ENCODE results near the gene MAP4K5. TPM values are rescaled to one million over a fixed set of nuclear protein-coding genes. Genes with fewer than 3 reads are reported as not detected.

MAP4K5 gene
- total RNA-seq, 2 experiments from 2014 or later = 22.0 TPM

GRCh38 chr14:50530358-50530757 is 2.0 kb downstream of the MAP4K5 start:
- H3K9me3 Mint-ChIP-seq = no peaks in the 10 kb centered on the region
- peaks cover 41% of the 10 kb centered on the region for H3K4me1 Mint-ChIP-seq
- H3K4me3 Mint-ChIP-seq = peak overlapping the region; percentile 85
- H3K27ac Mint-ChIP-seq = no peak overlapping the region
- peaks cover 10% of the 10 kb centered on the region for H3K36me3 Mint-ChIP-seq (ENCODE audit: low read depth)
- ChIA-PET POLR2A (interaction anchor here (1.4 kb wide), 1 partner anchor 209 kb away, joined by 6 read pairs; no protein-coding TSS in a partner anchor), CTCF (interaction anchor here (1.0 kb wide), 1 partner anchor 212 kb away, joined by 3 read pairs; no protein-coding TSS in a partner anchor)
- DNase-seq = no peak
- H3K27me3 Mint-ChIP-seq = peaks cover 6% of the 10 kb centered on the region

- Mint-ChIP-seq H3K27ac (no peak overlapping the region), H3K9me3 (no peaks in the 10 kb centered on the region), H3K4me1 (peaks cover 49% of the 10 kb centered on the region), H3K27me3 (peaks cover 6% of the 10 kb centered on the region), H3K4me3 (no peak overlapping the region), H3K36me3 (ENCODE audit: low read depth) (peaks cover 10% of the 10 kb centered on the region)
- DNase-seq = no peak
- CTCF ChIA-PET = interaction anchor here (1.0 to 1.2 kb wide), 3 partner anchors 14 to 211 kb away, joined by 3 to 5 read pairs (median 4); no protein-coding TSS in a partner anchor
- POLR2A ChIA-PET = interaction anchor here (1.4 to 1.9 kb wide), 2 partner anchors 209 to 212 kb away, joined by 4 to 6 read pairs; no protein-coding TSS in a partner anchor
Observed at GRCh38 chr14:50529288-50530179, 2.8 kb downstream of the MAP4K5 start.

GRCh38 chr14:50528000-50528399 is 4.4 kb downstream of the MAP4K5 start:
- ChIA-PET CTCF (interaction anchor here (1.1 to 1.2 kb wide), 2 partner anchors 15 to 207 kb away, joined by 4 to 5 read pairs; no protein-coding TSS in a partner anchor), POLR2A (interaction anchor here (1.1 to 1.9 kb wide), 3 partner anchors 164 to 332 kb away, joined by 3 to 4 read pairs (median 4); no protein-coding TSS in a partner anchor)
- no peak for DNase-seq
- Mint-ChIP-seq H3K4me1 (peaks cover 59% of the 10 kb centered on the region), H3K27me3 (peaks cover under 1% of the 10 kb centered on the region), H3K36me3 (ENCODE audit: low read depth) (peaks cover 10% of the 10 kb centered on the region), H3K4me3 (no peak overlapping the region), H3K9me3 (no peaks in the 10 kb centered on the region), H3K27ac (no peak overlapping the region)

DNA sequence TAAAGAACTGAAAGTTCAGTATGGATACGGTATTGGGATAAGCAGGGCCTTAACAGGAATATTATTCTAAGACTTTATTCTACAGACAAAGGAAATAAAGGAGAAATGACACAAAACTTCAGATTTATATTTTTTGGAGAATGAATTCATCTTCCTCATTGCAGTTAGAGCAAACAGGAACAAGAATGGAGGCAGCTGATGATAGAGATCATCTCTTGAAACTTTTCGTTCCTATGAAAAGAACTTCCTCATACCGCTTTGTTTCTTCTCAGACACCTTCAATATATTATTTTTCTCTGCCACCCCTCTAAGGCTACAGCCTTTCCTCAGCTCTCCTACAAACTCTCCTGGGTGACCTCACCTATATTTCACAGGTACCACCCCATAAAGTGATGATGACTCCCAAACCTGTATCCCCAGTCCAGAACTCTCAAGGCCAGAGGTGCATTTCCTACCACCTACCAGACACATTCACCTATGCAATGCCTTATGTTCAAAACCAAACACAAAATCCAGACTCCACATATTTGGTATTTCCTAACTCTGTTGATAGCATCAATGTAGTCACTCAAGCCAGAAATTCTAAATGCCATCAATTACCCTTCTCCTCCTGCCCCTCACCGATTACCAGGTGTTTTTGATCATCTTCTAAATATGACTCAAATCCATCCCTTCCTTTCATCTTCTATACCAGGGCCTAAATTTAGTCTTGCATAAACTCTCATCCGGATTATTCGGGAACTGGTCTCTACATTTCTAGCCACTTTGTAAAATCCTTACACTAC is 7.4 kb downstream of the MAP4K5 start:
- POLR2A ChIA-PET = interaction anchor here (1.5 kb wide), 1 partner anchor 161 kb away, joined by 5 read pairs; no protein-coding TSS in a partner anchor
- peaks cover 56% of the 10 kb centered on the region for H3K4me1 Mint-ChIP-seq
- H3K27ac Mint-ChIP-seq = no peak overlapping the region
- CTCF ChIA-PET = no interaction called here
- H3K9me3 Mint-ChIP-seq = no peaks in the 10 kb centered on the region
- no peak overlapping the region for H3K4me3 Mint-ChIP-seq
- peaks cover 6% of the 10 kb centered on the region for H3K36me3 Mint-ChIP-seq (ENCODE audit: low read depth)
- no peak for DNase-seq
- no peaks in the 10 kb centered on the region for H3K27me3 Mint-ChIP-seq

DNA sequence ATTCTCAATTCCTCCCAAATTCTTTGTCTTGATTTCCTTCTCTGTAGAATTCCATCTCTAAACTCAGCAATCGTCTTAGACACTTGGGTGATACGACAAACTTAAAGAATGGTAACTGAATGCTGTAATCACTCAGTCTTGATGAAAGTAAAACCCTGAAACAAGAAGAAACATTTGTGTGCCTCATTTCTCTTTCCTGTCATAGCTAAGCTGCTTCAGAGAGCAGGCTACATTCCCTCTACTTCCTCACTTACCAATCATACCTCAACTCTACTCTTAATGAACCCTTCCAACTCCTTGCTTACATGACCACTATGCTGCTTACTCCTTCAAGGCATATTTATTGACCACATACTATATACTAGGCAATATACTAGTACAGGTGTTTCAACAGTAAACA is 8.3 kb downstream of the MAP4K5 start:
- Mint-ChIP-seq H3K9me3 (no peaks in the 10 kb centered on the region), H3K36me3 (ENCODE audit: low read depth) (peaks cover 6% of the 10 kb centered on the region), H3K27me3 (no peaks in the 10 kb centered on the region), H3K27ac (no peak overlapping the region), H3K4me1 (peaks cover 51% of the 10 kb centered on the region), H3K4me3 (no peak overlapping the region)
- POLR2A ChIA-PET = interaction anchor here (0.9 to 1.5 kb wide), 2 partner anchors 161 to 890 kb away, joined by 3 to 5 read pairs; no protein-coding TSS in a partner anchor
- CTCF ChIA-PET = no interaction called here
- DNase-seq = no peak

DNA sequence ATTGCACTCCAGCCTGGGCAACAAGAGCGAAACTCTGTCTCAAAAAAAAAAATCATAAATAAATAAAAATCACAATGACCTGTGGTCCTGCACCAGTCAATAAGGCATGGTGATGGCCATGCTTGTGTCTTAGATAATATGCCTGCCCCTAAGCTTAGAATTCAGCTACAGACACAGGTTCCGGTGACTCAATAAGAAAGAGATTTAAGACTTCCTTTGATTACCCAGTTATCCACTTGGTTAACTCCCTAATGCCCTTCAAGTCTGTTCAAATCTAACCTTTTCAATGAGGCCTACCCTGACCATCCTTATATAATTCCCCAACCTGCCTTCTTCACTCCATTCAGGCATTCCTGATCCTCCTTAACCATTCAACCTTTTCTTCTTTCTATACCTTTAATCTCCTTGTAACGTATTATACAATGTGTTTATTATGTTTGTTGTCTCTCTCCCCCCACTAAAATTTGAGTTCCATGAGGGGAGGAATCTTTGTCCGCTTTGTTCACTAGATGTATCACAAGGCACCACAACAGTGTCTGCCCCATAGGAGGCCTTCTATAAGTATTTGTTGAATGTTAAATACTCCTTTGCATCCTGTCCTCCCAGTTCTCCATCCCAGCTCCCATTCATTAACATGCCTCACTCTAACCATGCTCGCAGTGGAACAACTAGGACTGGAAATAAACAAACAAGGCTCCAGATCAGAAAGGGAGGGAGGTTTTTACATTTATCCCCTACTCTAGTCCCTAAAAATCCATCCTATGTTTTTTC is 8.9 kb downstream of the MAP4K5 start:
- H3K4me1 Mint-ChIP-seq = peaks cover 51% of the 10 kb centered on the region
- H3K27ac Mint-ChIP-seq = no peak overlapping the region
- H3K27me3 Mint-ChIP-seq = no peaks in the 10 kb centered on the region
- no peak for DNase-seq
- H3K4me3 Mint-ChIP-seq = no peak overlapping the region
- ChIA-PET POLR2A (interaction anchor here (0.9 to 2.2 kb wide), 5 partner anchors 160 to 890 kb away, joined by 3 to 5 read pairs (median 3); no protein-coding TSS in a partner anchor), CTCF (interaction anchor here (1.8 to 2.3 kb wide), 3 partner anchors 8 to 337 kb away, joined by 4 to 13 read pairs (median 9); partner anchors contain the start of gene MAP4K5)
- H3K9me3 Mint-ChIP-seq = no peaks in the 10 kb centered on the region
- H3K36me3 Mint-ChIP-seq (ENCODE audit: low read depth) = peaks cover 6% of the 10 kb centered on the region

GRCh38 chr14:50521912-50522341 is 10.4 kb downstream of the MAP4K5 start:
- POLR2A ChIA-PET = interaction anchor here (1.0 to 2.2 kb wide), 5 partner anchors 38 to 201 kb away, joined by 3 to 5 read pairs (median 3); partner anchors contain the start of gene ATL1
- Mint-ChIP-seq H3K27ac (peak overlapping the region; percentile 71), H3K4me3 (peak overlapping the region; percentile 60), H3K4me1 (peaks cover 47% of the 10 kb centered on the region), H3K27me3 (no peaks in the 10 kb centered on the region), H3K9me3 (no peaks in the 10 kb centered on the region), H3K36me3 (ENCODE audit: low read depth) (peaks cover 5% of the 10 kb centered on the region)
- DNase-seq = no peak
- CTCF ChIA-PET = interaction anchor here (0.6 to 2.3 kb wide), 4 partner anchors 10 to 338 kb away, joined by 3 to 13 read pairs (median 6); partner anchors contain the start of gene MAP4K5

DNA sequence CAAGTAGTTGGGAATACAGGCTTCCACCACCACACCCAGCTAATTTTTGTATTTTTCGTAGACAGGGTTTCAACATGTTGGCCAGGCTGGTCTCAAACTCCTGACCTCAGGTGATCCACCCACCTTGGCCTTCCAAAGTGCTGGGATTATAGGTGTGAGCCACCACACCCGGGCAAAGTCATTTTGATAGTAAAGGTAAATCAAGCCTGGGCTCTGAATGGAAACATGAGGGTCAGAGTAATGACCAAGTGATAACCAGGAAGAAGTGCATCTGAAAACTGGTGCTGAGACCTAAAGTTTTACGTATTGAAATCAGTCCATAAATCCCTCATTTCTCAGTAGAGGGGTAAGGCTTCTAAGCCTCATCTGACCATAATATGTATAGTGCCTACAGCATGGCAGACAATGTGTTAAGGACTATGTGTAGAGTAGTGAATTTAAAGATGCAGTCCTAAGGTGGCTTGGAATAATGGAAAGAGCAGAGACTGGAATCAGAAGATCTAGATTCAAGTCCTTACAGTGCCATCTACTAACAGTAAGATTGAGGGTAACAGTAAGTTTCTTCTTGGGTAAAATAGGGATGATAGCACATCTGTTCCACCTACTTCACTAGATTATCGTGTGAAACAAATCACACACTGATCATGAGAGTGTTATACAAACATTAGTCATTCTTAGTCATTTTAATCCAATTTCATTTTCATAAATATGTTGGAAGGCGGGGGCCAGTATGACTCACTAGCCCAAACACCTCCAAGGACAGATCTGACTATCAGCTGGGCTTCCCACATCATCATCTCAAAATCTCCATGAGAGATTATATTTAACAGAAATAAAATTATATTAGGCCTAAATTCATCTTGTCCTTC is 11.2 kb downstream of the MAP4K5 start:
- ChIA-PET CTCF (interaction anchor here (1.4 to 2.3 kb wide), 4 partner anchors 10 to 339 kb away, joined by 3 to 13 read pairs (median 6); partner anchors contain the start of gene MAP4K5), POLR2A (interaction anchor here (1.0 to 2.2 kb wide), 4 partner anchors 39 to 200 kb away, joined by 3 to 5 read pairs (median 4); partner anchors contain the start of gene ATL1)
- Mint-ChIP-seq H3K27ac (peak overlapping the region; percentile 71), H3K4me3 (peak overlapping the region; percentile 60), H3K27me3 (no peaks in the 10 kb centered on the region), H3K9me3 (no peaks in the 10 kb centered on the region), H3K36me3 (ENCODE audit: low read depth) (peaks cover 2% of the 10 kb centered on the region), H3K4me1 (peaks cover 44% of the 10 kb centered on the region)
- DNase-seq = peak; percentile 52

DNA sequence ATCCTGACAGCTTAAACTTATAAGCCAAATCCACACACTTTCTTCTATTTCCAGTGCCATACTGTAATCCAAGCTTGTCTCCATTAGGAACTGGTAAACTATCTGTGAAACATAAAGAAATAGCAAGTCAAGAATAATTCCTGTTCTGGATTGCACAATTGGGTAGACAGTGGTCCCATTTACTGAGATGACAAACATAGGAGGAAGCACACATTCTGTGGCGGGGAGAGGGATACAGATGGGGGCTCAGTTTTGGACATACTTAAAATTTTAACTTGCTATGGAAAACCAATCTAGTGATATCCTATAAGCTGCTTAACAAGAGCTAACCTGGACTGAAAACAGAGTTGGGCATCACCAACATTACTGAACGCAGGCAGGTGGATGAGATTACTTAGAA is 16.3 kb downstream of the MAP4K5 start:
- Mint-ChIP-seq H3K4me1 (peaks cover 6% of the 10 kb centered on the region), H3K9me3 (no peaks in the 10 kb centered on the region), H3K27me3 (no peaks in the 10 kb centered on the region), H3K36me3 (ENCODE audit: low read depth) (peaks cover 2% of the 10 kb centered on the region), H3K4me3 (no peak overlapping the region), H3K27ac (no peak overlapping the region)
- ChIA-PET CTCF (no interaction called here), POLR2A (no interaction called here)
- no peak for DNase-seq

GRCh38 chr14:50512463-50512862 is 19.9 kb downstream of the MAP4K5 start:
- no peak overlapping the region for H3K4me3 Mint-ChIP-seq
- ChIA-PET CTCF (no interaction called here), POLR2A (no interaction called here)
- H3K27ac Mint-ChIP-seq = no peak overlapping the region
- H3K4me1 Mint-ChIP-seq = peaks cover 2% of the 10 kb centered on the region
- DNase-seq = no peak
- no peaks in the 10 kb centered on the region for H3K27me3 Mint-ChIP-seq
- H3K9me3 Mint-ChIP-seq = no peaks in the 10 kb centered on the region
- peaks cover 12% of the 10 kb centered on the region for H3K36me3 Mint-ChIP-seq (ENCODE audit: low read depth)

DNA sequence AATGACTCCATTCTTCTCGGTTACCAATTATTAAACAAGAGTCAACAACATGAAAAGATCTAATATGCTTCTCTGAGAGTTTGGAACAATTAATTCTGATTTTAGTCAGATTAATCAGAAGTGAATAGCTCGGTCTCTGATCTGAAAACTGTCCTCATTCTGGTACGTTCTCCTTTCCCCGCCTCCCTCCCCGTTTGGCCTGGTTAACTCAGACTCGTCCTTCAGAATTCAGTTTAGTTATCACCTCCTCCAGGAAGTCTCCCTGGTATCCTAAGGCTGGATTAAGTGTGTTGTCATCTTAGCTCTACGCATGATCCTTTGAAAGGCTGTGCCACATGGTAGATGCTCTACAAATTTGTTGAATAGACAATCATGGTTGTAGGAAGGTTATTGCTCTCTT is 22.2 kb downstream of the MAP4K5 start:
- H3K36me3 Mint-ChIP-seq (ENCODE audit: low read depth) = peaks cover 12% of the 10 kb centered on the region
- peaks cover 4% of the 10 kb centered on the region for H3K4me1 Mint-ChIP-seq
- no peaks in the 10 kb centered on the region for H3K27me3 Mint-ChIP-seq
- no peak for DNase-seq
- POLR2A ChIA-PET = no interaction called here
- CTCF ChIA-PET = no interaction called here
- H3K9me3 Mint-ChIP-seq = no peaks in the 10 kb centered on the region
- no peak overlapping the region for H3K27ac Mint-ChIP-seq
- no peak overlapping the region for H3K4me3 Mint-ChIP-seq
